GM12865 (cell line): ENCODE measurements around the gene SLC44A1.

Experiments
- DNase-seq: peaks from one replicate; pipeline ENCODE4 v3.0.0; 2010; ENCODE audit warnings: low read depth
- H3K4me3 ChIP-seq: 2 replicates; pipeline ENCODE4 v1.5.1; 2011; ENCODE audit warnings: mild to moderate bottlenecking, low read depth, low read length, control low read depth
- CTCF ChIP-seq: IDR thresholded peaks from 2 replicates; pipeline ENCODE4 v1.5.1; 2011; ENCODE audit warnings: low read length, control low read depth, low read depth, inconsistent platforms; ENCODE audit not compliant: insufficient read depth; ENCODE audit errors: missing control alignments

The SLC44A1 gene

GRCh38 chr9:105316703-105317102 lies 72.3 kb downstream of the SLC44A1 start:
- no peak for TF ChIP-seq CTCF
- no peak for DNase-seq
- no peak overlapping the region for H3K4me3 ChIP-seq

GRCh38 chr9:105318729-105319191 lies 74.3 kb downstream of the SLC44A1 start:
- peak; percentile 23 for DNase-seq
- H3K4me3 ChIP-seq, result no peak overlapping the region
- no peak for TF ChIP-seq CTCF

- no peak for DNase-seq
- H3K4me3 ChIP-seq, result no peak overlapping the region
- no peak for TF ChIP-seq CTCF
These were observed 74.9 kb downstream of the SLC44A1 start for GRCh38 chr9:105319202-105319813.

- TF ChIP-seq CTCF, result no peak
- H3K4me3 ChIP-seq, result no peak overlapping the region
- peak; percentile 20 for DNase-seq
These were observed 76.1 kb downstream of the SLC44A1 start for GRCh38 chr9:105320568-105320967.

- no peak overlapping the region for H3K4me3 ChIP-seq
- no peak for DNase-seq
- TF ChIP-seq CTCF, result no peak
These were observed 83.8 kb downstream of the SLC44A1 start for GRCh38 chr9:105328296-105328695.

GRCh38 chr9:105328872-105329718 lies 84.6 kb downstream of the SLC44A1 start:
- no peak overlapping the region for H3K4me3 ChIP-seq
- no peak for TF ChIP-seq CTCF
- DNase-seq, result no peak
